ENCODE results near the gene DBNDD2.

DNA sequence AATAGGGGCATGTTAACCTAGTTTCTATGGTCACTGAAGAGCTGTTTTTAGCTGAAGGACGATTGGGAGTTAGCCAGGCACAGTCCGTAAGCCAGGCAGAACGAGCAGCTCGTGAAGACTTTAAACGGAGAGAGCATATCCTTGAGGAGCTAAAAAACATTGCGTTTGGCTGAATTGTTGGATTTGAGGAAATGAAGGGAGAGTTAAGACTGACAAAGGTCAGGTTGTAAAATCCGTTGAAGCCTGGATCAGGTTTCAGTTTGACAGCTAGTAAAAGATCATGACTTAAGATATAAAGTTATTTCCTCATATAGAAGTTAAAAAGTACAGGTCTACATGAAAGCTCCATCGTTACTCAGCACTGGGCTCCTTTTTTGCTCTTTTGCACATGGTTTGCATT lies 2.8 kb downstream of the DBNDD2 start:
- TF ChIP-seq, protein P1, sequence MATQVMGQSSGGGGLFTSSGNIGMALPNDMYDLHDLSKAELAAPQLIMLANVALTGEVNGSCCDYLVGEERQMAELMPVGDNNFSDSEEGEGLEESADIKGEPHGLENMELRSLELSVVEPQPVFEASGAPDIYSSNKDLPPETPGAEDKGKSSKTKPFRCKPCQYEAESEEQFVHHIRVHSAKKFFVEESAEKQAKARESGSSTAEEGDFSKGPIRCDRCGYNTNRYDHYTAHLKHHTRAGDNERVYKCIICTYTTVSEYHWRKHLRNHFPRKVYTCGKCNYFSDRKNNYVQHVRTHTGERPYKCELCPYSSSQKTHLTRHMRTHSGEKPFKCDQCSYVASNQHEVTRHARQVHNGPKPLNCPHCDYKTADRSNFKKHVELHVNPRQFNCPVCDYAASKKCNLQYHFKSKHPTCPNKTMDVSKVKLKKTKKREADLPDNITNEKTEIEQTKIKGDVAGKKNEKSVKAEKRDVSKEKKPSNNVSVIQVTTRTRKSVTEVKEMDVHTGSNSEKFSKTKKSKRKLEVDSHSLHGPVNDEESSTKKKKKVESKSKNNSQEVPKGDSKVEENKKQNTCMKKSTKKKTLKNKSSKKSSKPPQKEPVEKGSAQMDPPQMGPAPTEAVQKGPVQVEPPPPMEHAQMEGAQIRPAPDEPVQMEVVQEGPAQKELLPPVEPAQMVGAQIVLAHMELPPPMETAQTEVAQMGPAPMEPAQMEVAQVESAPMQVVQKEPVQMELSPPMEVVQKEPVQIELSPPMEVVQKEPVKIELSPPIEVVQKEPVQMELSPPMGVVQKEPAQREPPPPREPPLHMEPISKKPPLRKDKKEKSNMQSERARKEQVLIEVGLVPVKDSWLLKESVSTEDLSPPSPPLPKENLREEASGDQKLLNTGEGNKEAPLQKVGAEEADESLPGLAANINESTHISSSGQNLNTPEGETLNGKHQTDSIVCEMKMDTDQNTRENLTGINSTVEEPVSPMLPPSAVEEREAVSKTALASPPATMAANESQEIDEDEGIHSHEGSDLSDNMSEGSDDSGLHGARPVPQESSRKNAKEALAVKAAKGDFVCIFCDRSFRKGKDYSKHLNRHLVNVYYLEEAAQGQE (IDR thresholded peaks at IDR 0.05; ENCODE audit: insufficient read depth in 1 of 2, low read depth in 2 of 2, low read length in 2 of 2) = no peak
- no peak for TF ChIP-seq SIN3A (IDR thresholded peaks at IDR 0.05; ENCODE audit: borderline replicate concordance, insufficient read depth, low read length)
- TF ChIP-seq POLR2AphosphoS5 (IDR thresholded peaks at IDR 0.05; ENCODE audit: low read depth, low read length) = no peak
